Measurements from ENCODE around the gene MMP24. TPM values are rescaled to one million over a fixed set of nuclear protein-coding genes. Genes with fewer than 3 reads are reported as not detected.
"Not testable (repeated sequence)": the region's sequence is repeated elsewhere in the genome, so short reads cannot be mapped to it uniquely, and the experiment has no call there.

Gene MMP24
- total RNA-seq, 1 donor from 2014 or later, result 0.05 TPM

GRCh38 chr20:35307666-35308653, 81.5 kb downstream of the MMP24 start:
- no peak overlapping the region for H3K27ac Mint-ChIP-seq
- peaks cover 51% of the 10 kb centered on the region for H3K4me1 Mint-ChIP-seq (ENCODE audit: low read depth)
- intact Hi-C loops (cut with micrococcal nuclease), result loop anchor here (10.0 kb wide), 1 partner anchor 357 kb away; the partner anchor contains the start of genes CPNE1 and RBM12

GRCh38 chr20:35311409-35311808, 84.9 kb downstream of the MMP24 start:
- intact Hi-C loops (cut with micrococcal nuclease), result no loop called here
- Mint-ChIP-seq H3K9me3 (no peaks in the 10 kb centered on the region), H3K27me3 (ENCODE audit: insufficient read depth) (no peaks in the 10 kb centered on the region), H3K36me3 (ENCODE audit: low read depth) (peaks cover 26% of the 10 kb centered on the region), H3K4me1 (ENCODE audit: low read depth) (peaks cover 49% of the 10 kb centered on the region), H3K27ac (no peak overlapping the region), H3K4me3 (no peak overlapping the region)
- DNase-seq (ENCODE audit: low spot score), result peak; percentile 31

More at GRCh38 chr20:35307666-35308653, 81.5 kb downstream of the MMP24 start:
- H3K9me3 Mint-ChIP-seq, result no peaks in the 10 kb centered on the region
- H3K4me3 Mint-ChIP-seq, result no peak overlapping the region
- no peaks in the 10 kb centered on the region for H3K27me3 Mint-ChIP-seq (ENCODE audit: insufficient read depth)
- H3K36me3 Mint-ChIP-seq (ENCODE audit: low read depth), result peaks cover 20% of the 10 kb centered on the region
- no peak for DNase-seq (ENCODE audit: low spot score)

GRCh38 chr20:35311822-35312221, 85.3 kb downstream of the MMP24 start:
- intact Hi-C loops (cut with micrococcal nuclease), result no loop called here
- Mint-ChIP-seq H3K4me1 (ENCODE audit: low read depth) (peaks cover 46% of the 10 kb centered on the region), H3K36me3 (ENCODE audit: low read depth) (peaks cover 25% of the 10 kb centered on the region)

GRCh38 chr20:35312318-35312717, 85.8 kb downstream of the MMP24 start:
- Mint-ChIP-seq H3K36me3 (ENCODE audit: low read depth) (peaks cover 25% of the 10 kb centered on the region), H3K4me3 (peak overlapping the region; percentile 36), H3K4me1 (ENCODE audit: low read depth) (peaks cover 45% of the 10 kb centered on the region), H3K27me3 (ENCODE audit: insufficient read depth) (no peaks in the 10 kb centered on the region), H3K9me3 (no peaks in the 10 kb centered on the region), H3K27ac (peak overlapping the region; percentile 72)
- DNase-seq (ENCODE audit: low spot score), result no peak
- intact Hi-C loops (cut with micrococcal nuclease), result no loop called here

More at GRCh38 chr20:35311822-35312221, 85.3 kb downstream of the MMP24 start:
- Mint-ChIP-seq H3K27ac (peak overlapping the region; percentile 72), H3K9me3 (no peaks in the 10 kb centered on the region), H3K27me3 (ENCODE audit: insufficient read depth) (no peaks in the 10 kb centered on the region), H3K4me3 (no peak overlapping the region)
- no peak for DNase-seq (ENCODE audit: low spot score)

GRCh38 chr20:35314816-35315631, 88.5 kb downstream of the MMP24 start:
- no peak overlapping the region for H3K4me3 Mint-ChIP-seq
- H3K4me1 Mint-ChIP-seq (ENCODE audit: low read depth), result peaks cover 61% of the 10 kb centered on the region
- peak overlapping the region; percentile 65 for H3K27ac Mint-ChIP-seq
- intact Hi-C loops (cut with micrococcal nuclease), result no loop called here
- H3K9me3 Mint-ChIP-seq, result no peaks in the 10 kb centered on the region
- H3K27me3 Mint-ChIP-seq (ENCODE audit: insufficient read depth), result no peaks in the 10 kb centered on the region
- DNase-seq (ENCODE audit: low spot score), result no peak
- H3K36me3 Mint-ChIP-seq (ENCODE audit: low read depth), result peaks cover 20% of the 10 kb centered on the region

GRCh38 chr20:35315632-35316020, 89.1 kb downstream of the MMP24 start:
- intact Hi-C loops (cut with micrococcal nuclease); DNase-seq (ENCODE audit: low spot score); H3K4me3 Mint-ChIP-seq; H3K27me3 Mint-ChIP-seq (ENCODE audit: insufficient read depth); H3K9me3 Mint-ChIP-seq: not testable (repeated sequence)
- peak overlapping the region; percentile 65 for H3K27ac Mint-ChIP-seq
- peaks cover 61% of the 10 kb centered on the region for H3K4me1 Mint-ChIP-seq (ENCODE audit: low read depth)
- H3K36me3 Mint-ChIP-seq (ENCODE audit: low read depth), result peaks cover 18% of the 10 kb centered on the region

GRCh38 chr20:35316086-35316485, 89.6 kb downstream of the MMP24 start:
- intact Hi-C loops (cut with micrococcal nuclease), result no loop called here
- Mint-ChIP-seq H3K4me3 (no peak overlapping the region), H3K9me3 (no peaks in the 10 kb centered on the region), H3K27ac (peak overlapping the region; percentile 30), H3K36me3 (ENCODE audit: low read depth) (peaks cover 16% of the 10 kb centered on the region), H3K4me1 (ENCODE audit: low read depth) (peaks cover 58% of the 10 kb centered on the region), H3K27me3 (ENCODE audit: insufficient read depth) (no peaks in the 10 kb centered on the region)
- DNase-seq (ENCODE audit: low spot score), result no peak

GRCh38 chr20:35317416-35318210, 91.1 kb downstream of the MMP24 start:
- DNase-seq (ENCODE audit: low spot score), result no peak
- peaks cover 45% of the 10 kb centered on the region for H3K4me1 Mint-ChIP-seq (ENCODE audit: low read depth)
- peak overlapping the region; percentile 13 for H3K27ac Mint-ChIP-seq
- H3K27me3 Mint-ChIP-seq (ENCODE audit: insufficient read depth), result no peaks in the 10 kb centered on the region
- H3K4me3 Mint-ChIP-seq, result no peak overlapping the region
- H3K36me3 Mint-ChIP-seq (ENCODE audit: low read depth), result peaks cover 10% of the 10 kb centered on the region
- intact Hi-C loops (cut with micrococcal nuclease), result no loop called here
- H3K9me3 Mint-ChIP-seq, result no peaks in the 10 kb centered on the region

- H3K4me1 Mint-ChIP-seq (ENCODE audit: low read depth), result peaks cover 50% of the 10 kb centered on the region
- intact Hi-C loops (cut with micrococcal nuclease), result no loop called here
- no peak for DNase-seq (ENCODE audit: low spot score)
- H3K9me3 Mint-ChIP-seq, result no peaks in the 10 kb centered on the region
- H3K27ac Mint-ChIP-seq, result peak overlapping the region; percentile 7
- no peak overlapping the region for H3K4me3 Mint-ChIP-seq
- H3K27me3 Mint-ChIP-seq (ENCODE audit: insufficient read depth), result no peaks in the 10 kb centered on the region
- peaks cover 11% of the 10 kb centered on the region for H3K36me3 Mint-ChIP-seq (ENCODE audit: low read depth)
These were observed 92.1 kb downstream of the MMP24 start for GRCh38 chr20:35318502-35319157.

GRCh38 chr20:35319192-35319870, 92.8 kb downstream of the MMP24 start:
- no peak for DNase-seq (ENCODE audit: low spot score)
- no peak overlapping the region for H3K4me3 Mint-ChIP-seq
- no peaks in the 10 kb centered on the region for H3K9me3 Mint-ChIP-seq
- H3K4me1 Mint-ChIP-seq (ENCODE audit: low read depth), result peaks cover 46% of the 10 kb centered on the region
- H3K36me3 Mint-ChIP-seq (ENCODE audit: low read depth), result peaks cover 9% of the 10 kb centered on the region
- no peak overlapping the region for H3K27ac Mint-ChIP-seq
- intact Hi-C loops (cut with micrococcal nuclease), result no loop called here
- no peaks in the 10 kb centered on the region for H3K27me3 Mint-ChIP-seq (ENCODE audit: insufficient read depth)

- Mint-ChIP-seq H3K27me3 (ENCODE audit: insufficient read depth) (no peaks in the 10 kb centered on the region), H3K4me3 (no peak overlapping the region), H3K36me3 (ENCODE audit: low read depth) (peaks cover 7% of the 10 kb centered on the region), H3K27ac (no peak overlapping the region), H3K4me1 (ENCODE audit: low read depth) (peaks cover 41% of the 10 kb centered on the region), H3K9me3 (no peaks in the 10 kb centered on the region)
- DNase-seq (ENCODE audit: low spot score), result no peak
- intact Hi-C loops (cut with micrococcal nuclease), result no loop called here
These were observed 93.3 kb downstream of the MMP24 start for GRCh38 chr20:35319871-35320197.
